ENCODE data around the gene MAGEA9.
"Not testable (repeated sequence)": the region's sequence is repeated elsewhere in the genome, so short reads cannot be mapped to it uniquely, and the experiment has no call there.

The MAGEA9 gene

GRCh38 chrX:149818652-149819051 lies 36.9 kb downstream of the MAGEA9 start:
- no peak for DNase-seq

- DNase-seq = no peak
These were observed 37.6 kb downstream of the MAGEA9 start for GRCh38 chrX:149819371-149819770.

GRCh38 chrX:149825424-149825823 lies 43.7 kb downstream of the MAGEA9 start:
- peak; percentile 76 for DNase-seq

- DNase-seq = no peak
These were observed 45.5 kb downstream of the MAGEA9 start for GRCh38 chrX:149827254-149827653.

- DNase-seq = no peak
These were observed 48.0 kb downstream of the MAGEA9 start for GRCh38 chrX:149829751-149830191.

GRCh38 chrX:149830192-149830873 lies 48.6 kb downstream of the MAGEA9 start:
- no peak for DNase-seq

- DNase-seq = no peak
These were observed 49.7 kb downstream of the MAGEA9 start for GRCh38 chrX:149831473-149831872.

GRCh38 chrX:149836728-149837127 lies 55.0 kb downstream of the MAGEA9 start:
- not testable (repeated sequence) for DNase-seq

GRCh38 chrX:149837167-149837566 lies 55.4 kb downstream of the MAGEA9 start:
- DNase-seq = no peak
